ENCODE data around the gene PPM1F. TPM values are rescaled to one million over a fixed set of nuclear protein-coding genes. Genes with fewer than 3 reads are reported as not detected.
"Not testable (repeated sequence)": the region's sequence is repeated elsewhere in the genome, so short reads cannot be mapped to it uniquely, and the experiment has no call there.

The PPM1F gene
- total and polyA plus RNA-seq, 2 donors from 2014 or later, result 13.8 to 42.5 TPM

DNA sequence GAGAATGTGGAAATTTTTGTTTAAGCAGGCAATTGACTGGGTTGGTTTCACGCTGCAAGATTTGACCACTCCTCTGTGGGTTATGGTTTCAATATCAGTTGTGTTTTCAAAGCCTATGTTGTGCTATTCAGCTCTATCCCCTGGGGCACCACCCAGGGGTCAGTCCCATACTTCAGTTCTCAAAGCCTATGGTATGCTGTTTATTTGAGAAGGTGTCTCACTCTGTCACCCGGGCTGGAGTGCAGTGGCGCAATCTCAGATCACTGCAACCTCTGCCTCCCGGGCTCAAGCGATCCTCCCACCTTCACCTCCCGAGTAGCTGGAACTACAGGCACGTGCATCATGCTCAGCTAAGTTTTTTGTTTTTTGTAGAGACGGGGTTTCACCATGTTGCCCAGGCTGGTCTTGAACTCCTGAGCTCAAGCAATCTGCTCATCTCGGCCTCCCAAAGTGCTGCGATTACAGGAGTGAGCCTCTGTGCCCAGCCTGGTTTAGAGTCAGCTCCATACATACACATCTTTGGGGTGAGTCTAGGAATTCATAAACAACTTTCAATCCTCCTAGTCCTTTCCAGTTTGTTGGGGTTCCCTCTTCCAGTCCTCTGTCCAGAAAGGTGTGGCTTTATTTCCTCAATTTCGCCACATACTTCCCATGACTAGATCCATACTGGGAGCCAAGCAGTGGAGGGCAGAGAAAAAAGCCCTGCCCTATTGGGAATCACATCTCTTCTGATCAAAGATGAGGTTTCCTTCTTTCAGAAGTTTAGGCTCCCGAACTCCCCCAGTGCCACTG, 50.2 kb downstream of the PPM1F start:
- FAIRE-seq (no peak), DNase-seq (no peak)
- intact Hi-C loops (cut with DNase I), result no loop called here
- Histone ChIP-seq H3K9me3 (ENCODE audit: control insufficient read depth in 2 of 3, insufficient read depth in 1 of 3, low read length in 3 of 3) (no peaks in the 10 kb centered on the region), H3K4me1 (ENCODE audit: control insufficient read depth in 2 of 3, insufficient read depth in 2 of 3, low read depth in 1 of 3, low read length in 3 of 3) (no peaks in the 10 kb centered on the region), H3K4me3 (ENCODE audit: low read length in 3 of 3) (no peak overlapping the region), H3K9ac (ENCODE audit: low read length in 3 of 3) (no peak overlapping the region), H3K27ac (ENCODE audit: low read depth in 2 of 2, low read length in 2 of 2) (no peak overlapping the region), H3K36me3 (ENCODE audit: control insufficient read depth in 2 of 3, insufficient read depth in 3 of 3, low read length in 3 of 3) (no peaks in the 10 kb centered on the region), H3K27me3 (ENCODE audit: control insufficient read depth, insufficient read depth, low read length) (no peaks in the 10 kb centered on the region)
- TF ChIP-seq, protein P1, sequence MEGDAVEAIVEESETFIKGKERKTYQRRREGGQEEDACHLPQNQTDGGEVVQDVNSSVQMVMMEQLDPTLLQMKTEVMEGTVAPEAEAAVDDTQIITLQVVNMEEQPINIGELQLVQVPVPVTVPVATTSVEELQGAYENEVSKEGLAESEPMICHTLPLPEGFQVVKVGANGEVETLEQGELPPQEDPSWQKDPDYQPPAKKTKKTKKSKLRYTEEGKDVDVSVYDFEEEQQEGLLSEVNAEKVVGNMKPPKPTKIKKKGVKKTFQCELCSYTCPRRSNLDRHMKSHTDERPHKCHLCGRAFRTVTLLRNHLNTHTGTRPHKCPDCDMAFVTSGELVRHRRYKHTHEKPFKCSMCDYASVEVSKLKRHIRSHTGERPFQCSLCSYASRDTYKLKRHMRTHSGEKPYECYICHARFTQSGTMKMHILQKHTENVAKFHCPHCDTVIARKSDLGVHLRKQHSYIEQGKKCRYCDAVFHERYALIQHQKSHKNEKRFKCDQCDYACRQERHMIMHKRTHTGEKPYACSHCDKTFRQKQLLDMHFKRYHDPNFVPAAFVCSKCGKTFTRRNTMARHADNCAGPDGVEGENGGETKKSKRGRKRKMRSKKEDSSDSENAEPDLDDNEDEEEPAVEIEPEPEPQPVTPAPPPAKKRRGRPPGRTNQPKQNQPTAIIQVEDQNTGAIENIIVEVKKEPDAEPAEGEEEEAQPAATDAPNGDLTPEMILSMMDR (IDR thresholded peaks at IDR 0.05; ENCODE audit: borderline replicate concordance, extremely low read depth, insufficient read depth), result no peak

- no peak overlapping the region for H3K9ac ChIP-seq (ENCODE audit: low read length in 3 of 3)
- FAIRE-seq, result no peak
- H3K4me1 ChIP-seq (ENCODE audit: control insufficient read depth in 2 of 3, insufficient read depth in 2 of 3, low read depth in 1 of 3, low read length in 3 of 3), result no peaks in the 10 kb centered on the region
- H3K4me3 ChIP-seq (ENCODE audit: low read length in 3 of 3), result no peak overlapping the region
- no peak overlapping the region for H3K27ac ChIP-seq (ENCODE audit: low read depth in 2 of 2, low read length in 2 of 2)
- H3K27me3 ChIP-seq (ENCODE audit: control insufficient read depth, insufficient read depth, low read length), result no peaks in the 10 kb centered on the region
- TF ChIP-seq, protein P1 (IDR thresholded peaks at IDR 0.05; ENCODE audit: borderline replicate concordance, extremely low read depth, insufficient read depth), result no peak
- no peak for DNase-seq
- no peaks in the 10 kb centered on the region for H3K36me3 ChIP-seq (ENCODE audit: control insufficient read depth in 2 of 3, insufficient read depth in 3 of 3, low read length in 3 of 3)
- intact Hi-C loops (cut with DNase I), result no loop called here
- H3K9me3 ChIP-seq (ENCODE audit: control insufficient read depth in 2 of 3, insufficient read depth in 1 of 3, low read length in 3 of 3), result no peaks in the 10 kb centered on the region
Measured at GRCh38 chr22:21898354-21898896, 54.2 kb downstream of the PPM1F start.

GRCh38 chr22:21896951-21897513, 55.6 kb downstream of the PPM1F start:
- FAIRE-seq, result no peak
- TF ChIP-seq, protein P1 (IDR thresholded peaks at IDR 0.05; ENCODE audit: borderline replicate concordance, extremely low read depth, insufficient read depth), result no peak

DNA sequence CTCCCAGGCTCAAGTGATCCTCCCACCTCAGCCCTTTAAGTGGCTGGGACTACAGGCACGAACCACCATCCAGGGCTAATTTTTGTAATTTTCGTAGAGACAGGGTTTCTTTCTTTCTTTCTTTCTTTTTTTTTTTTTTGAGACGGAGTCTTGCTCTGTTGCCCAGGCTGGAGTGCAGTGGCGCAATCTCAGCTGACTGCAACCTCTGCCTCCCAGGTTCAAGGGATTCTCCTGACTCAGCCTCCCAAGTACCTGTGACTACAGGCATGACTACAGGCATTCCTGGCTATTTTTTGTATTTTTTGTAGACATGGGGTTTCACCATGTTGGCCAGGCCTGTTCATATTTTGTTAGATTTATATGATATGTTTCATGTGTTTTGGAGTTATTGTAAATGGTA, 56.4 kb downstream of the PPM1F start:
- H3K36me3 ChIP-seq (ENCODE audit: control insufficient read depth in 2 of 3, insufficient read depth in 3 of 3, low read length in 3 of 3); H3K27ac ChIP-seq (ENCODE audit: low read depth in 2 of 2, low read length in 2 of 2); H3K4me3 ChIP-seq (ENCODE audit: low read length in 3 of 3); FAIRE-seq; H3K4me1 ChIP-seq (ENCODE audit: control insufficient read depth in 2 of 3, insufficient read depth in 2 of 3, low read depth in 1 of 3, low read length in 3 of 3); DNase-seq; intact Hi-C loops (cut with DNase I); H3K9ac ChIP-seq (ENCODE audit: low read length in 3 of 3); H3K27me3 ChIP-seq (ENCODE audit: control insufficient read depth, insufficient read depth, low read length); H3K9me3 ChIP-seq (ENCODE audit: control insufficient read depth in 2 of 3, insufficient read depth in 1 of 3, low read length in 3 of 3): not testable (repeated sequence)

More at GRCh38 chr22:21896951-21897513, 55.6 kb downstream of the PPM1F start:
- DNase-seq, result no peak
- H3K27ac ChIP-seq (ENCODE audit: low read depth in 2 of 2, low read length in 2 of 2), result no peak overlapping the region
- H3K27me3 ChIP-seq (ENCODE audit: control insufficient read depth, insufficient read depth, low read length), result no peaks in the 10 kb centered on the region
- no peaks in the 10 kb centered on the region for H3K36me3 ChIP-seq (ENCODE audit: control insufficient read depth in 2 of 3, insufficient read depth in 3 of 3, low read length in 3 of 3)
- H3K4me1 ChIP-seq (ENCODE audit: control insufficient read depth in 2 of 3, insufficient read depth in 2 of 3, low read depth in 1 of 3, low read length in 3 of 3), result no peaks in the 10 kb centered on the region
- no peak overlapping the region for H3K9ac ChIP-seq (ENCODE audit: low read length in 3 of 3)
- H3K4me3 ChIP-seq (ENCODE audit: low read length in 3 of 3), result no peak overlapping the region
- no peaks in the 10 kb centered on the region for H3K9me3 ChIP-seq (ENCODE audit: control insufficient read depth in 2 of 3, insufficient read depth in 1 of 3, low read length in 3 of 3)
- intact Hi-C loops (cut with DNase I), result no loop called here
